Skeletal muscle satellite cell (primary cell): ENCODE data around the gene MLIP. TPM values are rescaled to one million over a fixed set of nuclear protein-coding genes. Genes with fewer than 3 reads are reported as not detected.

Source experiments
- H3K27me3 ChIP-seq: 2 replicates; pipeline ENCODE4 v1.7.0; 2013; ENCODE audit warnings: low read length; ENCODE audit not compliant: control insufficient read depth, insufficient read depth
- H3K36me3 ChIP-seq: 2 replicates; pipeline ENCODE4 v1.7.0; 2013; ENCODE audit warnings: mild to moderate bottlenecking, control low read depth, low read length; ENCODE audit not compliant: insufficient read depth
- H3K4me1 ChIP-seq: 2 replicates; pipeline ENCODE4 v1.7.0; 2013; ENCODE audit warnings: low read length; ENCODE audit not compliant: control insufficient read depth, insufficient read depth
- H3K4me2 ChIP-seq: 2 replicates; pipeline ENCODE4 v1.7.0; 2013; ENCODE audit warnings: mild to moderate bottlenecking, low read length
- H3K4me3 ChIP-seq: 2 replicates; pipeline ENCODE4 v1.7.0; 2013; ENCODE audit warnings: low read length
- H3K9ac ChIP-seq: 2 replicates; pipeline ENCODE4 v1.7.0; 2013; ENCODE audit warnings: mild to moderate bottlenecking, low read depth, low read length, moderate library complexity
- H3K9me3 ChIP-seq: replicated peaks from 2 replicates; pipeline ENCODE4 v1.7.0; 2013; ENCODE audit warnings: mild to moderate bottlenecking, control low read depth, low read length
- total RNA-seq: library from RNA; depleted of rRNA; stranded (reverse); fragments of >200 nt; gene quantifications from 2 replicates; pipeline ENCODE4 v1.2.3, GENCODE V29; 2012; rRNA removed

The MLIP gene, protein sequence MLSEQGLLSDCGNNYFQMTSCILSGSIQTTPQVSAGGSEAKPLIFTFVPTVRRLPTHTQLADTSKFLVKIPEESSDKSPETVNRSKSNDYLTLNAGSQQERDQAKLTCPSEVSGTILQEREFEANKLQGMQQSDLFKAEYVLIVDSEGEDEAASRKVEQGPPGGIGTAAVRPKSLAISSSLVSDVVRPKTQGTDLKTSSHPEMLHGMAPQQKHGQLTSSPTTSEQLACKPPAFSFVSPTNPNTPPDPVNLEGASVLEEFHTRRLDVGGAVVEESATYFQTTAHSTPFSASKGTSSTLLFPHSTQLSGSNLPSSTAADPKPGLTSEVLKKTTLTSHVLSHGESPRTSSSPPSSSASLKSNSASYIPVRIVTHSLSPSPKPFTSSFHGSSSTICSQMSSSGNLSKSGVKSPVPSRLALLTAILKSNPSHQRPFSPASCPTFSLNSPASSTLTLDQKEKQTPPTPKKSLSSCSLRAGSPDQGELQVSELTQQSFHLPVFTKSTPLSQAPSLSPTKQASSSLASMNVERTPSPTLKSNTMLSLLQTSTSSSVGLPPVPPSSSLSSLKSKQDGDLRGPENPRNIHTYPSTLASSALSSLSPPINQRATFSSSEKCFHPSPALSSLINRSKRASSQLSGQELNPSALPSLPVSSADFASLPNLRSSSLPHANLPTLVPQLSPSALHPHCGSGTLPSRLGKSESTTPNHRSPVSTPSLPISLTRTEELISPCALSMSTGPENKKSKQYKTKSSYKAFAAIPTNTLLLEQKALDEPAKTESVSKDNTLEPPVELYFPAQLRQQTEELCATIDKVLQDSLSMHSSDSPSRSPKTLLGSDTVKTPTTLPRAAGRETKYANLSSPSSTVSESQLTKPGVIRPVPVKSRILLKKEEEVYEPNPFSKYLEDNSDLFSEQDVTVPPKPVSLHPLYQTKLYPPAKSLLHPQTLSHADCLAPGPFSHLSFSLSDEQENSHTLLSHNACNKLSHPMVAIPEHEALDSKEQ
- 0.66 TPM in 1 of 2 replicates, not detected in the other for total RNA-seq

DNA sequence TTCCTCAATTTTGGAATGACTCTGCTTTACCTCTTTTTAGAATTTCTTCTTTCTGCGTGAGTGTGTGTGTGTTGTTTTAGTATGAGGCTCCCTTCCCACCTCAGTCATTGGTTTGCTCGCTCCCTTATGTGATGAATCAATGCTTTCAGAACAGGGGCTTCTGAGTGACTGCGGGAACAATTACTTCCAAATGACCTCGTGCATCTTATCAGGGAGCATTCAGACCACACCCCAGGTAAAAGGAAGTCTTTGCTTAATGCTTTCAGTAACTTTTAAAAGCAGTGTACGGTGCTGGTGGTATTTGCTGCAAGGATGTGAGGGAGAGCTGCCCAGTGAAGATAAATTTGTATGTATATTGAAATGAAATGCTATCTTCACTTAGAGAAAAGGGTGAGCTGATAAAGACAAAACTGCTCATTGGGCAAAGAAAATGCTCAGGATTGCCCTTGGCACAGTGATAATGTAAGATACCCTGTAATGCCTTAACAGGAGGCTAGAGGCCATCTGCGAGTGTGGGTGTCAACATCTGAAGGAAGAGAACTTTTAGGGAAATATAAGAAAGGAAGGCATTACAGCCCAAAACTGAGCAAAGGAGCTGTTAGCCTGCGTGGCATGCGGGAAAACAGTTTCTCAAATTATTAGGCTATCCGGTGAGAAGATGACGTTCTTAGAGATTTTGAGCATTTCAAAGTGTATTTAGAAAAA is at the start of gene MLIP:
MLIP (plus strand) TSS at position 103 of the 705 bp plus-strand sequence; CDS start at position 140, 37 bp downstream.
- no peaks in the 10 kb centered on the region for H3K27me3 ChIP-seq
- no peaks in the 10 kb centered on the region for H3K9me3 ChIP-seq
- peak within 1 kb of the TSS; percentile 17 for H3K4me2 ChIP-seq
- no peak within 1 kb of the TSS for H3K4me3 ChIP-seq
- no peaks in the 10 kb centered on the region for H3K36me3 ChIP-seq
- peaks cover 30% of the 10 kb centered on the region for H3K4me1 ChIP-seq
- H3K9ac ChIP-seq = no peak within 1 kb of the TSS

DNA sequence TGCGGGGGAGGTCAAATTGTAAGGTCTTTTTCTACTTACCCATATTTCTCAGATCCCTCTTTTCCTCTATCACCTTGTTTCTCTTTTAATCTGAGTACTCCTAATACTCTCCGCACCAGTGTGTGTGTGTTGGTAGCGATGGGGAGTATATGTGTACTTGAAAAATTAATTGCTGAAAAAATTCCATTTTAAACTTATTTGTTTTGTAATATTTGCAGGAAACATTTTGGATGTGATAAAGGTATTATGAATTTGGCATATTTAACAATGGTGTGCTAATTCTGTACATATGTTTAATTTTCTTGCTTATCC is 48.1 kb upstream of the MLIP start:
- Histone ChIP-seq H3K4me2 (peak overlapping the region; percentile 71), H3K9ac (no peak overlapping the region), H3K36me3 (no peaks in the 10 kb centered on the region), H3K27me3 (no peaks in the 10 kb centered on the region), H3K4me3 (no peak overlapping the region), H3K9me3 (no peaks in the 10 kb centered on the region), H3K4me1 (peaks cover 16% of the 10 kb centered on the region)

DNA sequence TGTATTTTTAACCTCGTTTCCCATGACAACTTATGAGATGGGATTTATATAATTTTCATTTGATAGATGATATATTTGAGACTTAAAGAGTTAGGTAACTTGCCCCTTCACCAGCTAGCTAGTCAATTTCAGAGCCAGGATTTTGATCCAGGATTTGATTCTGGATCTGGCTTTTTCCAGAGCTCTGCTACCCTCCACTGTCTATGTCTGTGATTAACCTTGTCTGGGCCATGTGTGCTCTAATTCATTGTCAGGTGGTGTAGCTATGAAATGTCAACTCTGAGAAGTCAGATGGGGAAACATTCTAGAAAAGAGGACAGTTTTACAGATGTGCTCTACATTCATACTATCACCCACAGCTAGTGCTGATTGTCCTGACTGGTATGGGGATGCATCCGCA is 42.5 kb upstream of the MLIP start:
- no peaks in the 10 kb centered on the region for H3K36me3 ChIP-seq
- H3K9ac ChIP-seq = no peak overlapping the region
- peaks cover 7% of the 10 kb centered on the region for H3K4me1 ChIP-seq
- no peak overlapping the region for H3K4me2 ChIP-seq
- no peaks in the 10 kb centered on the region for H3K27me3 ChIP-seq
- H3K4me3 ChIP-seq = no peak overlapping the region
- H3K9me3 ChIP-seq = no peaks in the 10 kb centered on the region

DNA sequence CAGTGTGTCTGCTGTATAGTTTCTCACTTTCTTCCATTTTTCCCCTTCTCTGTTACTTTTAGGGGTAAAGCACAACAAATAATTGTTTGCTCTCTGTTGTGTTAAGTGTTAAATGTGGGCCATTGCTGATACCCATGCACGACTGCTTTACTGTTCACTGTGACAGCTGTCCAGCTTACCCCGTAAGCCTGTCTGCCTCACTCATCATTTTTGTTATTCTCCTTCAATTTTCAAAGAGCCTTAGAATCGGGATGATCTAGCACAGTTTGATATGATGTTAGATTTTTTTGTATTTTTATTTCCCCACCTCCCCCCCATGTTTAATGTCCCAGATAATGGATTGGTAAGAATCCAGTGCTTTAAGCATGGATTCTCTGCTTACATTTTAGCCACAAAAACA is 41.2 kb upstream of the MLIP start:
- Histone ChIP-seq H3K9ac (no peak overlapping the region), H3K27me3 (no peaks in the 10 kb centered on the region), H3K4me1 (peaks cover 14% of the 10 kb centered on the region), H3K4me3 (no peak overlapping the region), H3K9me3 (no peaks in the 10 kb centered on the region), H3K36me3 (no peaks in the 10 kb centered on the region), H3K4me2 (peak overlapping the region; percentile 73)

DNA sequence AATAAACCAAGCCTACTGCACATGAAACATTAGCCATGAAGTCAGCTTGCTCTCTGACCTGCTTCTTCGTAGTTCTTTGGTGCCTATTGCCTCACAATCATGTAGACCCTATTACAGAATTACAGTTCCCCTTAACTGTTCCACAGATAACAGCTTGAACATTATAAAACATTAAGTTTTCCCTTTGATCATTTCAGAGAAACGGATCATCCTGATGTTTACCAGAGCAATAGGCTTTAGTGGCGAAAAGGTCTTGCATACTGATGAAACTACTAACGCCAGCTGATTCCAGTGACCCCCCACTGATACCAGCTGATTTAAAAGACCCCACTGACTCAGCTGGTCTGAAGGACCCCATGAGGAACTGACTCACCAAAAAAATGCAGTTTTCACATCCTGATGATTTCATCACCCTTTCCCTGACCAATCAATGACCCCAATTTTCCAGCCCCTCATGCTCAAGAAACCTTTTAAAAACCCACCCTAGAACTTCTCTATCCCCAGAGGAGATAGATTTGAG is 39.4 kb upstream of the MLIP start:
- Histone ChIP-seq H3K4me3 (no peak overlapping the region), H3K4me2 (no peak overlapping the region), H3K27me3 (no peaks in the 10 kb centered on the region), H3K36me3 (no peaks in the 10 kb centered on the region), H3K4me1 (peaks cover 14% of the 10 kb centered on the region), H3K9me3 (no peaks in the 10 kb centered on the region), H3K9ac (no peak overlapping the region)

DNA sequence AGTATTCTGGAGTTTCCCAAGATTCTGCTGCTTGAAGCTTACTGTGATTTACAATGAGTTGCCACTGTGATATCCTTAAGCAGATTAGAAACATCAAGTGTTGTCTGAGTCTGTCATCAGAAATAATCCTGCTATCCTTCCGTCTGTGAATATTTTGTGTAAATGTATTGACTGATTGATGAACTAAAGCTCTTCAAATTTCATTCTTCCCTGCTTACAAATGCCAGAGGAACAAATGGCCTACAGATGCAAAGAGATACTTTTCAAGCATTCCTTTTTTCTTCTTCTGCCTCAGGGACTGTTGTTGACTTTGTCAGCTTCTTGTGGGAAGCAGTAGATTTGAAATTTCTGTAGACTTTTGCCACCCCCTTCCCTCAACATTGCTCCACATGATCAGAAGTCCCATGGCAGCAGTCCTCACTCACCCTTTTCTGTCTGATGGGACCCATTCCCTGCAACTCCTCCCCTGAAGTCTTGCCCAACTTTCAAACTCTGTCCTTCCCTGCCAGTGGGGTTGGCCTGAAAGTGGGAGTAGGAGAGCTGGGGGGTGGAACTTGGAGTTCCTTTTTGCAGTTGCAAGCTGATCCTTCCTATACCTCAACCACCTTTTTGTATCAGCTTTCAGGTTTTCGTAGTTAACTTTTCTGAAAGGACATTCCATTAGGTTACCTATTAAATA is 38.5 kb upstream of the MLIP start:
- peaks cover 14% of the 10 kb centered on the region for H3K4me1 ChIP-seq
- H3K9ac ChIP-seq = no peak overlapping the region
- no peak overlapping the region for H3K4me2 ChIP-seq
- H3K27me3 ChIP-seq = no peaks in the 10 kb centered on the region
- H3K36me3 ChIP-seq = no peaks in the 10 kb centered on the region
- no peaks in the 10 kb centered on the region for H3K9me3 ChIP-seq
- H3K4me3 ChIP-seq = no peak overlapping the region

DNA sequence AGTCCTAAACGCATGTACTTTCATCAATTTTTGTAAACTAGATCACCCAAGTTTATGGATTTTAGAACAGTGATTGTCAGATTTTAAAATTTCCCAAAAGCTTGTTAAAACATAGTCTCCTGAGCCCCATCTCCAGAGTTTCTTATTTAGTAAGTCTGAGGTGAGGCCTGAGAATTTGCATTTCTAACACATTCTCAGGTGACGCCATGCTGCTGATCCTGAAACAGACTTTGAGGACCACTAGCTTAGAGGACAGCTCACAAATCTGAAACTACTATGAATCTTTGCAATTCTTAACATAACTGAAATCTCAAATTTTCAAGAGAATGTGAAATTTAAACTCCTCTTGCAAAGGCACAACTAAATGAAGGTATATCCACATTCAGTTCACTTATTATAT is 37.8 kb upstream of the MLIP start:
- Histone ChIP-seq H3K27me3 (no peaks in the 10 kb centered on the region), H3K4me1 (peaks cover 14% of the 10 kb centered on the region), H3K4me3 (no peak overlapping the region), H3K9ac (no peak overlapping the region), H3K36me3 (no peaks in the 10 kb centered on the region), H3K4me2 (no peak overlapping the region), H3K9me3 (no peaks in the 10 kb centered on the region)

DNA sequence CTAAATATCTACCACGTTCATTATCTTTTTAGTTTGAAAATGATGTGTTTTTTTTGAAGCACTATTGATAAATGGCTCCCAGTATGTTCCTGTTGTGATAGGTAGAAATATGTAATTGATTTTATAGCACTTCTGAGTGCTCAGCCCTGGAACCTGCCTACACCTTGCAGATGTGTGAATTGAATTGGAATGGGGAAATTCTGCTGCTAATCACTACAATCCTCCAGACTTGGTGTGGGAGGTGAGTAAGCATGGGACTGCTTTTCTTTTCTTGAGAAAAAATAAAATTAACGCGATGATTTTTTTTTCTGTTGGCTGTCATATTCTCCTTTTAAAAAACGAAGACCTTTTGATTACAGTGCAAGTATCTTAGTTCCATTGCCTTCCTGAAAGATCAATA is 37.1 kb upstream of the MLIP start:
- Histone ChIP-seq H3K9ac (no peak overlapping the region), H3K4me2 (no peak overlapping the region), H3K4me1 (peaks cover 14% of the 10 kb centered on the region), H3K36me3 (no peaks in the 10 kb centered on the region), H3K4me3 (no peak overlapping the region), H3K27me3 (no peaks in the 10 kb centered on the region), H3K9me3 (no peaks in the 10 kb centered on the region)

DNA sequence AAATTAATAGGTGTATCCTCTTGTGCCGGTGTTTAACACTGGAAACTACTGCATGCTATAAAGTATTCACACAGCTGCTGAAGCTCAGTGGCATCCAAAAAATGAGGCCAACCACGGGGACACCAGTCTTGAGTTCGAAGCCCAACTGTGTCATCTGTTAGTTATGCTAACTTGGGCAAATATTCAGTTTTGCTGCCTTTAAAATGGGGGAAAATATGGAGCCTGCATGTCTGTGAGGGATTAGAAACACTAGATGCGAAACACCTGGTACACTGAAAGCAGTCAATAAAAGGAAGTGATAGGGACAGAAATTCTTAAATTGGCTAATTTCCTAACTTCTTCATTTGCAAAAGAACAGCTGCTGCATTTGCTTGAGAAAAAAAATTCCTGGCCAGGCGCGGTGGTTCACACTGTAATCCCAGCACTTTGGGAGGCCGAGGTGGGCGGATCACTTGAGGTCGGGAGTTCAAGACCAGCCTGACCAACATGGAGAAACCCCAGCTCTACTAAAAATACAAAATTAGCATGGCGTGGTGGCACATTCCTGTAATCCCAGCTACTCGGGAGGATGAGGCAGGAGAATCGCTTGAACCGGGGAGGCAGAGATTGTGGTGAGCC is 36.6 kb upstream of the MLIP start:
- H3K4me3 ChIP-seq = no peak overlapping the region
- no peaks in the 10 kb centered on the region for H3K27me3 ChIP-seq
- H3K9ac ChIP-seq = no peak overlapping the region
- no peaks in the 10 kb centered on the region for H3K36me3 ChIP-seq
- H3K4me1 ChIP-seq = peaks cover 14% of the 10 kb centered on the region
- H3K4me2 ChIP-seq = no peak overlapping the region
- no peaks in the 10 kb centered on the region for H3K9me3 ChIP-seq

DNA sequence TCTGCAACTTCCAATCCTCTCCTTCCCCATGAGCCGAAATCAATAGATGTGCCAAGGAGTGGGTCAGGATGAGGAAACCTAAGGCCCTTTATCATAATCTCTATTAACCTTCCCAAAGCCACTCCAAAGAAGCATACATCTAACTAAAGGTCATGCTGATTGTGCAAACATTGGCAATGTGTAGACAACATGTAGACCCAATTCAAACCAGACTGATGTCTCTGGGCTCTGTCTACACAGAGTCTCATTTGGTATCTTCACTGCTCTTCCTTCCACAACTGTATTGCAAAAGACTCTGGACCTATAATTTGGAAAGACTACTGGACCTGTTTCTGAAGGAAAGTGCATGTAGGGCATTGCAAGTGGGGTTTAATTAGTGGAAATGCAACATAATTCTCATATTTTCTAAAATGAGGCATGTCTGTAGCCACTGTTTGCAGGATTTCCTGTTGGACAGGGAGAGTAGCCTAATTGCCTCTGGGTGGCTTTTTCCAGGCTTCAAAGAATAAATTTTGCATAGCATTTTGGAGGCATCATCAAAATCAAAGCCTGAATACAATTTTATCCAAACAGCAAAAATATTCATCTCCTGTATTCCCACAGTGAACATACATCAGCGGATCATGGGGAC is 35.0 kb upstream of the MLIP start:
- Histone ChIP-seq H3K27me3 (no peaks in the 10 kb centered on the region), H3K4me2 (no peak overlapping the region), H3K9ac (no peak overlapping the region), H3K36me3 (no peaks in the 10 kb centered on the region), H3K4me3 (no peak overlapping the region), H3K4me1 (peaks cover 14% of the 10 kb centered on the region), H3K9me3 (no peaks in the 10 kb centered on the region)
